ENCODE results near the gene USP3.
"Not testable (repeated sequence)": the region's sequence is repeated elsewhere in the genome, so short reads cannot be mapped to it uniquely, and the experiment has no call there.

Gene USP3

DNA sequence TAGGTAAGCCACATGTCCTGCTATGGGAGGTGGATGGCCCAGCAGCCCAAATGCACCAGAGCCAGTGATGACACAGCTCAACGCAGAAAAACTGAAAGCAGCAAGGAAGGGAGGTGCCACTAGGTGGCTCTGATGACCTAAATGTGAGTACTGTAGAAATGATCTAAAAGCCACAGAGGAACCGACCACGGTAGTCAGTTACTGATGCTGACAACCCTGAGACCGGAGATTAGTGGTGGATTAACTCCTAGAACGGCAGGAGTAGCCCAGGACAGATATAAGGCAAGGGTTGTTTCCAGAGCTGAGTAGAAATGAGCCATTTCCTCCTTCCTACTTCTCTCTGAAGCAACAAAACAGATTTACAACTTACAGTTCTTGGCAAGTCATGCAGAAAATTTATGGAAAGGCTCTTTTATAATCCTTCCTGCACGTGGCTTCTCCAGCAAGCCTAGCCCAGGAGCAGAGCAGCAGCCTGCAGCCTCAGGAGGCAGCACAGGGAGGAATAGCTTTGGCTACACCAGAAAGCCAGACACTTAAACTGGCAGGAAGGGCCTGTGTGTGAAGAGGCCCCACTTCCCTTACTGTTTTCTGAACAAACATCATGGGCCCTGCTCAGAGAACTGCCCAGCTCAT is 105.9 kb downstream of the USP3 start:
- DNase-seq (ENCODE audit: low spot score): peak; percentile 79

GRCh38 chr15:63611177-63611576 is 106.8 kb downstream of the USP3 start:
- DNase-seq (ENCODE audit: low spot score): no peak

- no peak for DNase-seq (ENCODE audit: low spot score)
Measured at GRCh38 chr15:63612300-63612699, 107.9 kb downstream of the USP3 start.

GRCh38 chr15:63615935-63616334 is 111.5 kb downstream of the USP3 start:
- no peak for DNase-seq (ENCODE audit: low spot score)

DNA sequence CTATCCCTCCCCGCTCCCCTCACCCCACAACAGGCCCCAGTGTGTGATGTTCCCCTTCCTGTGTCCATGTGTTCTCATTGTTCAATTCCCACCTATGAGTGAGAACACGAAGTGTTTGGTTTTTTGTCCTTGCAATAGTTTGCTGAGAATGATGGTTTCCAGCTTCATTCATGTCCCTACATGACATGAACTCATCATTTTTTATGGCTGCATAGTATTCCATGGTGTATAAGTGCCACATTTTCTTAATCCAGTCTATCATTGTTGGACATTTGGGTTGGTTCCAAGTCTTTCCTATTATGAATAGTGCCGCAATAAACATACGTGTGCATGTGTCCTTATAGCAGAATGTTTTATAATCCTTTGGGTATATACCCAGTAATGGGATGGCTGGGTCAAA is 112.8 kb downstream of the USP3 start:
- not testable (repeated sequence) for DNase-seq (ENCODE audit: low spot score)

DNA sequence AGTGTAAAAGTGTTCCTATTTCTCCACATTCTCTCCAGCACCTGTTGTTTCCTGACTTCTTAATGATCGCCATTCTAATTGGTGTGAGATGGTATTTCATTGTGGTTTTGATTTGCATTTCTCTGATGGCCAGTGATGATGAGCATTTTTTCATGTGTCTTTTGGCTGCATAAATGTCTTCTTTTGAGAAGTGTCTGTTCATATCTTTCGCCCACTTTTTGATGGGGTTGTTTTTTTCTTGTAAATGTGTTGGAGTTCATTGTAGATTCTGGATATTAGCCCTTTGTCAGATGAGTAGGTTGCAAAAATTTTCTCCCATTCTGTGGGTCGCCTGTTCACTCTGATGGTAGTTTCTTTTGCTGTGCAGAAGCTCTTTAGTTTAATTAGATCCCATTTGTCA is 113.2 kb downstream of the USP3 start:
- not testable (repeated sequence) for DNase-seq (ENCODE audit: low spot score)

DNA sequence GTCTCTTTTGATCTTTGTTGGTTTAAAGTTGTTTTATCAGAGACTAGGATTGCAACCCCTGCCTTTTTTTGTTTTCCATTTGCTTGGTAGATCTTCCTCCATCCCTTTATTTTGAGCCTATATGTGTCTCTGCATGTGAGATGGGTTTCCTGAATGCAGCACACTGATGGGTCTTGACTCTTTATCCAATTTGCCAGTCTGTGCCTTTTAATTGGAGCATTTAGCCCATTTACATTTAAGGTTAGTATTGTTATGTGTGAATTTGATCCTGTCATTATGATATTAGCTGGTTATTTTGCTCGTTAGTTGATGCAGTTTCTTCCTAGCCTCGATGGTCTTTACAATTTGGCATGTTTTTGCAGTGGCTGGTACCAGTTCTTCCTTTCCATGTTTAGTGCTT is 116.4 kb downstream of the USP3 start:
- not testable (repeated sequence) for DNase-seq (ENCODE audit: low spot score)

- no peak for DNase-seq (ENCODE audit: low spot score)
Measured at GRCh38 chr15:63623232-63623969, 119.0 kb downstream of the USP3 start.

GRCh38 chr15:63626955-63627354 is 122.6 kb downstream of the USP3 start:
- DNase-seq (ENCODE audit: low spot score): no peak

GRCh38 chr15:63628123-63628822 is 123.9 kb downstream of the USP3 start:
- DNase-seq (ENCODE audit: low spot score): no peak

DNA sequence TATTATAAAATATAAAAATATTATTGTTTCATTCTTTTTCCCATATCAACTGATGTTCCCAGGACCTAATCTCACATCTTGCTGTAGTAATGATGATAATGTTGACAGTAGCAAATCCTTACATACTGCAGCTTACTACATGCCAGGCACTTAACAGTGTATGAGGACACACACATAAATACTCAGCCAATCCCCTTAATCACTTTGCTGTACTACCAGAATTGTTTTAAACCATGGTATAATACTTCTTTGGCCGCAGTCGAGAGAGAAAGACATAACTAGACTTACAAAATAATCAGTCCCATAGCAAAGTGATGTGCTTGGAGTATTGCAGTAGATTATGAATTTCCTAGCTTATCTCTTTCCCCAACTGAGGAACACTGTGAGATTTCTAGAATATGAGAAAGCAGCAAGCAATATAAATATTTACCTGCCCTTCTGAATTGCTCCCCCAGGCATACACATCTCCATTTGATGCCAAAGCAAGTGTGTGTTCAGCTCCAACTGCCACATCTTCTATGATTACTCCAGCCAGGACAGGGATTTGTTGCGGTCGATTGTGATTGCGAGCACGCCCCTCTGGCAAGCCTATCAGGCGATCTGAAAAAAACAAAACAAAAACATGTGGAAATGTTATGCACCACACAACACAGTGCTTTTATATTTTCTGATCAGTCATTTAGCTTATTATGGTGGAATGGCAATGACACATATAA is 125.8 kb downstream of the USP3 start:
- DNase-seq (ENCODE audit: low spot score): no peak

- no peak for DNase-seq (ENCODE audit: low spot score)
Measured at GRCh38 chr15:63633312-63633711, 128.9 kb downstream of the USP3 start.

DNA sequence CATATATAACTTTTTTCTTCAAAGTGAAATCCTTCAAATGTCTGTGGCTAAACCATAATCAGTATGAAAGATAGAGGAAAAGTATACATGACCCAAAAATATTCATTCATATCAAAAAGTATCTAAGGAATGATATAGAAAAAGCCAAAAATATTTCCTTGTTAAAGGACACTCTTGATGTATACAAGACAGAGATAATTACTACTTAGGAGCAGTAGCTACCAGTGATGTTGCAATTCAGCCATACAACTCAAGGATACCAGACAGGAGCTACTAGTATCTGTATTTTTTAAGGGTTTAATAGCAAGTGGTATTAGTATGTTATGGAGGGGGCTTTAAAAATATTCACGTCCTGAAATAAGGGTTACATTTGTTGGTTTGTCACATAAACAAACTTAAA is 129.8 kb downstream of the USP3 start:
- no peak for DNase-seq (ENCODE audit: low spot score)

DNA sequence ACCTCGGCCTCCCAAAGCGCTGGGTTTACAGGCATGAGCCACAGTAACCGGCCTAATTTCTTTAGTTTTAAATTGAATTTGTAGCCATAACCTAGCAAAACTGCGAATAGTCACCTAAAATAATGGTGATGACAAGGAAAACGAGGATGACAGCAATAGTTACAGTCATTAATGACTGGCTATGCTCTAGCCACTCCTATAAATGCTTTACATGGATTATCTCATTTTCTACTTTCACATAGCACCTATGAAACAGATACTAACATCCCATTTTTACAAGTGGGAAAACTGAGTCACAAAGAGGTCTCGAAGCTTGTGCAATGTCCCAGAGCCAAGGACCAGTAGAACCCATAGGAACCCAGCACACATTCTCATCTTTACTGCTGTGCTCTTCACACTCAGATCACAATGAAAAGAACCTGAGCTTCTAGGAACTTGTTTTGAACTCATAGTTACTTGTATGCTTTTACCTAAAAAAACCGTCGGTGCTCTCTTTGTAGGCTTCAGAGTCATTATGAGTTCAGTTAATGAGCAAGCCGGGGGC is 132.2 kb downstream of the USP3 start:
- DNase-seq (ENCODE audit: low spot score): no peak

DNA sequence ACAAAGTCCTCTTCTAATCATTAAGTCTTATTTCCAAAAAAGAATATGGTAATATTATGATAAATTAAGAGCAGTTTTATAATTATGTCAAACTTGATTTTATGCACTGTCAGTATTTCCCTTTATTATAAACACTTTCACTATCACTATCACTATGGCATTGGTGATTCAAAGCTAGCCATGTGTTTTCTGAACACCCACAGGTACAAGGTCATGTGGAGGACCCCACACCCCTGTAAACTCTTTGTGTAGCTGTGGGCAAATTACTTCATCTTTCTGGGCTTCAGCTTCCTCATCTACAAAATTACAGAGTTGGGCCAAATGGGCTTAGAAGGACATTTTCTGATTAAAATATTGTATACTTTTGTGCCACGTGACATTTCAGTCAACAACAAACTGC is 134.4 kb downstream of the USP3 start:
- no peak for DNase-seq (ENCODE audit: low spot score)

DNA sequence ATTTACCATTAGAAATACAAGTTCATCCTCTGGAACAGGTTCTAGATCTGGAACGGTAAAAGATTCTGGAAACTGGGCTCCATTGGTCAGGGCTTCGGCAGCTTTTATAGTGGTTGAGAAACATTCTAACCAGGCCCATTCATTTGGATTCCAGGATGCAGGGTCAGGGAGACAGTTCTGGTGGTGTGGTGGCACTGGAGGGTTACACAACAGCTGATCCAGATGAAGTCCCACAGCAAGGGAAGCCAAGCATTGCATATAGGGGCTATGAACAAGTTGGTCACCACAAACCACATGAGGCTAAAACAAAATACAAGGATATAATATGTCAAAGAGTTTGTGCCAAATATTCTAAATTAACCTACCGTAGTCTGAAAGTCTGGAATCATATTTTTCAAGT is 135.8 kb downstream of the USP3 start:
- no peak for DNase-seq (ENCODE audit: low spot score)

Measured in CD4-positive, alpha-beta T cell treated with Interleukin-6 at 100 ng/mL for 8 hours (primary cell).